Caco-2 (cell line): ENCODE results near the gene A2M. TPM values are rescaled to one million over a fixed set of nuclear protein-coding genes. Genes with fewer than 3 reads are reported as not detected.

ENCODE experiments used
- BruUV-seq: library from RNA; stranded (reverse); fragments of 400-500 nt; replicated peaks from 2 replicates; lab custom pipeline; 2021; lab: Mats Ljungman, UMichigan
- CTCF ChIA-PET: fragments of 300-600 bp; sonication (Branson Sonifier 250); formaldehyde crosslinking; loops from one replicate; lab custom pipeline; 2022; ENCODE audit warnings: antibody characterized with exemption; lab: Charles Lee
- POLR2A ChIA-PET: fragments of 300-600 bp; sonication (Branson Sonifier 250); formaldehyde crosslinking; loops from one replicate; lab custom pipeline; 2022; ENCODE audit warnings: antibody characterized with exemption; lab: Charles Lee
- DNase-seq, 2 experiments: peaks; one replicate each; pipeline versions ENCODE4 v3.0.0 to v3.0.0-alpha.2; 2020 to 2022
- H3K27me3 ChIP-seq: replicated peaks from 2 replicates; pipeline ENCODE4 v1.6.0; 2011; ENCODE audit warnings: low read length; ENCODE audit not compliant: control insufficient read depth, insufficient read depth
- H3K36me3 ChIP-seq: 2 replicates; pipeline ENCODE4 v1.5.1; 2011; ENCODE audit warnings: low read length; ENCODE audit not compliant: control insufficient read depth, insufficient read depth
- H3K4me1 ChIP-seq: fragments of 250-450 bp; sonication (Bioruptor Pico); 2 replicates; pipeline ENCODE4 v1.5.1; 2020; ENCODE audit warnings: mild to moderate bottlenecking
- H3K4me3 ChIP-seq: 2 replicates; pipeline ENCODE4 v1.5.1; 2011; ENCODE audit warnings: low read depth, mild to moderate bottlenecking, control low read depth, low read length
- H3K9me3 ChIP-seq: fragments of 250-450 bp; sonication (Bioruptor Pico); 2 replicates; pipeline ENCODE4 v1.5.1; 2020; ENCODE audit warnings: mild to moderate bottlenecking, moderate library complexity
- H3K27ac Mint-ChIP-seq: one replicate; pipeline ENCODE4 v1.8.0; 2022; ENCODE audit warnings: mixed read lengths; ENCODE audit not compliant: unreplicated experiment
- H3K27me3 Mint-ChIP-seq: one replicate; pipeline ENCODE4 v1.8.0; 2022; ENCODE audit warnings: mixed read lengths; ENCODE audit not compliant: insufficient read depth, unreplicated experiment
- H3K36me3 Mint-ChIP-seq: one replicate; pipeline ENCODE4 v1.8.0; 2022; ENCODE audit warnings: mild to moderate bottlenecking, mixed read lengths; ENCODE audit not compliant: insufficient read depth, unreplicated experiment
- H3K4me1 Mint-ChIP-seq: one replicate; pipeline ENCODE4 v1.8.0; 2022; ENCODE audit warnings: low read depth, mixed read lengths; ENCODE audit not compliant: unreplicated experiment
- H3K4me3 Mint-ChIP-seq: one replicate; pipeline ENCODE4 v1.8.0; 2022; ENCODE audit warnings: mild to moderate bottlenecking, moderate library complexity, mixed read lengths; ENCODE audit not compliant: unreplicated experiment
- H3K9me3 Mint-ChIP-seq: one replicate; pipeline ENCODE4 v1.8.0; 2022; ENCODE audit warnings: mixed read lengths; ENCODE audit not compliant: unreplicated experiment
- intact Hi-C: fragments of 100-400 bp; cut with micrococcal nuclease; formaldehyde crosslinking; loops from one replicate; pipeline ENCODE4 v1.10.0; 2022; ENCODE audit not compliant: unreplicated experiment
- total RNA-seq: library from RNA; stranded (reverse); gene quantifications from 2 replicates; pipeline ENCODE4 v1.2.3, GENCODE V29; 2022
- TF ChIP-seq, protein P1 (sequence below), 2 experiments: fragments of 200-600 bp in 1 of 2; IDR thresholded peaks; 1 replicate in 1 of 2; 2 replicates in 1 of 2; pipeline versions ENCODE4 v1.5.1 to v1.8.0; 2011 to 2022; ENCODE audit warnings: antibody characterized with exemption in 1 of 2, control low read depth in 1 of 2, inconsistent platforms in 1 of 2, low read depth in 1 of 2, low read length in 1 of 2, mild to moderate bottlenecking in 1 of 2, moderate library complexity in 1 of 2; ENCODE audit not compliant: insufficient read depth in 1 of 2, severe bottlenecking in 1 of 2, unreplicated experiment in 1 of 2

A2M gene
- total RNA-seq, 1 experiment from 2014 or later, result 1.00 TPM

DNA sequence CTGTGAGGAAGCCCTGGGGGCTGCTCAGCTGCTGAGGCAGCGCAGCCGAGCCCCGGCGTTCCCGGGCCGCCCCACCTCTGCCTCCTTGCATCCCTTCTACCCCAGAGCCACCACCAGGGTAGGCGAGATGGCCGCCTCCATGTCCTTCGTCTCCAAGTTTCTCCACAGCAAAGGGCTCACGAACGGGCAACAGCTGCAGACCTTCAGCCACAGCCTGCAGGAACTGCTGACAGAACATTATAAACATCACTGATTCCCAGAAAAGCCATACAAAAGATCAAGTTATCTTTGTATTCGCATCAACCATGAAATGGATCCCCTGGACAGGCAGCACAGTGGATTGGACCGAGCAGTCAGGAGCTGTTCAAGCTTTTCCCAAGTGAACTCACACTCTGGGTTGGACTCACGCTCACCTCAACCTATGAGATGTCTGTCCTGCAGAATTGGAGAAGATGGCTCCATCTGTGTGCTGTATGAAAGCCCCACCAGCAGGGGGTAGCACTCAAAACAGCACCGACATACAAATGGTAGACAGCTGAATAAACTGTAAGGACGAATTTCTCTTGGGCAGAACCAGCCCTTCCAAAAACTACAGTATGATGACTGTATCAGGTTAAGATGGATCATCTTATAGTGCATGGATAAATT is 19.4 kb upstream of the A2M start:
- H3K36me3 Mint-ChIP-seq, result peaks cover 9% of the 10 kb centered on the region
- H3K9me3 Mint-ChIP-seq, result peaks cover 78% of the 10 kb centered on the region
- ChIA-PET POLR2A (interaction anchor here (1.0 kb wide), 1 partner anchor 21 kb away, joined by 5 read pairs; no protein-coding TSS in a partner anchor), CTCF (interaction anchor here (0.8 to 1.1 kb wide), 2 partner anchors 70 to 71 kb away, joined by 4 to 5 read pairs; no protein-coding TSS in a partner anchor)
- DNase-seq, result no peak
- no peak overlapping the region for H3K4me3 Mint-ChIP-seq
- Histone ChIP-seq H3K27me3 (no peaks in the 10 kb centered on the region), H3K4me3 (no peak overlapping the region), H3K9me3 (peaks cover 28% of the 10 kb centered on the region), H3K4me1 (peaks cover 40% of the 10 kb centered on the region), H3K36me3 (no peaks in the 10 kb centered on the region)
- intact Hi-C loops, result no loop called here
- TF ChIP-seq, protein P1, sequence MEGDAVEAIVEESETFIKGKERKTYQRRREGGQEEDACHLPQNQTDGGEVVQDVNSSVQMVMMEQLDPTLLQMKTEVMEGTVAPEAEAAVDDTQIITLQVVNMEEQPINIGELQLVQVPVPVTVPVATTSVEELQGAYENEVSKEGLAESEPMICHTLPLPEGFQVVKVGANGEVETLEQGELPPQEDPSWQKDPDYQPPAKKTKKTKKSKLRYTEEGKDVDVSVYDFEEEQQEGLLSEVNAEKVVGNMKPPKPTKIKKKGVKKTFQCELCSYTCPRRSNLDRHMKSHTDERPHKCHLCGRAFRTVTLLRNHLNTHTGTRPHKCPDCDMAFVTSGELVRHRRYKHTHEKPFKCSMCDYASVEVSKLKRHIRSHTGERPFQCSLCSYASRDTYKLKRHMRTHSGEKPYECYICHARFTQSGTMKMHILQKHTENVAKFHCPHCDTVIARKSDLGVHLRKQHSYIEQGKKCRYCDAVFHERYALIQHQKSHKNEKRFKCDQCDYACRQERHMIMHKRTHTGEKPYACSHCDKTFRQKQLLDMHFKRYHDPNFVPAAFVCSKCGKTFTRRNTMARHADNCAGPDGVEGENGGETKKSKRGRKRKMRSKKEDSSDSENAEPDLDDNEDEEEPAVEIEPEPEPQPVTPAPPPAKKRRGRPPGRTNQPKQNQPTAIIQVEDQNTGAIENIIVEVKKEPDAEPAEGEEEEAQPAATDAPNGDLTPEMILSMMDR (IDR thresholded peaks at IDR 0.05; ENCODE audit: insufficient read depth in 1 of 2, low read depth in 1 of 2, low read length in 1 of 2, severe bottlenecking in 1 of 2, unreplicated experiment in 1 of 2), result peak in 1 of 2 experiments; percentile 29
- BruUV-seq, result no TSS peak
- H3K4me1 Mint-ChIP-seq, result peaks cover 23% of the 10 kb centered on the region
- peak overlapping the region; percentile 31 for H3K27ac Mint-ChIP-seq
- no peaks in the 10 kb centered on the region for H3K27me3 Mint-ChIP-seq

GRCh38 chr12:9133216-9133916 is 17.6 kb upstream of the A2M start:
- Histone ChIP-seq H3K27me3 (no peaks in the 10 kb centered on the region), H3K36me3 (no peaks in the 10 kb centered on the region), H3K4me3 (no peak overlapping the region), H3K4me1 (peaks cover 39% of the 10 kb centered on the region), H3K9me3 (peaks cover 19% of the 10 kb centered on the region)
- TF ChIP-seq, protein P1 (IDR thresholded peaks at IDR 0.05; ENCODE audit: insufficient read depth in 1 of 2, low read depth in 1 of 2, low read length in 1 of 2, severe bottlenecking in 1 of 2, unreplicated experiment in 1 of 2), result no peak
- no peak overlapping the region for H3K4me3 Mint-ChIP-seq
- H3K36me3 Mint-ChIP-seq, result peaks cover 5% of the 10 kb centered on the region
- peak overlapping the region; percentile 48 for H3K27ac Mint-ChIP-seq
- DNase-seq, result no peak
- no TSS peak for BruUV-seq
- CTCF ChIA-PET, result interaction anchor here (1.5 kb wide), 1 partner anchor 69 kb away, joined by 3 read pairs; no protein-coding TSS in a partner anchor
- POLR2A ChIA-PET, result no interaction called here
- H3K9me3 Mint-ChIP-seq, result peaks cover 69% of the 10 kb centered on the region
- H3K27me3 Mint-ChIP-seq, result no peaks in the 10 kb centered on the region
- H3K4me1 Mint-ChIP-seq, result peaks cover 23% of the 10 kb centered on the region
- intact Hi-C loops, result loop anchor here (2.0 kb wide), 1 partner anchor 19 kb away; the partner anchor contains the start of gene A2M

- H3K9me3 Mint-ChIP-seq, result peaks cover 66% of the 10 kb centered on the region
- peak overlapping the region; percentile 81 for H3K27ac Mint-ChIP-seq
- peak; percentile 73 to 84 for DNase-seq
- H3K4me3 Mint-ChIP-seq, result peak overlapping the region; percentile 51
- Histone ChIP-seq H3K4me1 (peaks cover 39% of the 10 kb centered on the region), H3K9me3 (peaks cover 16% of the 10 kb centered on the region), H3K4me3 (no peak overlapping the region), H3K27me3 (no peaks in the 10 kb centered on the region), H3K36me3 (peaks cover 2% of the 10 kb centered on the region; the same call in 1 of the 2 replicates)
- BruUV-seq, result no TSS peak
- no peaks in the 10 kb centered on the region for H3K27me3 Mint-ChIP-seq
- ChIA-PET POLR2A (no interaction called here), CTCF (interaction anchor here (1.5 kb wide), 1 partner anchor 68 kb away, joined by 3 read pairs; no protein-coding TSS in a partner anchor)
- TF ChIP-seq, protein P1 (IDR thresholded peaks at IDR 0.05; ENCODE audit: insufficient read depth in 1 of 2, low read depth in 1 of 2, low read length in 1 of 2, severe bottlenecking in 1 of 2, unreplicated experiment in 1 of 2), result no peak
- intact Hi-C loops, result loop anchor here (1.0 to 2.0 kb wide), 3 partner anchors 10 to 68 kb away; partner anchors contain the start of gene A2M
- peaks cover 5% of the 10 kb centered on the region for H3K36me3 Mint-ChIP-seq
- H3K4me1 Mint-ChIP-seq, result peaks cover 23% of the 10 kb centered on the region
These were observed 16.4 kb upstream of the A2M start for GRCh38 chr12:9132008-9132535.
